HL-60 (cell line): ENCODE measurements around the gene JADE2.
"Not testable (repeated sequence)": the region's sequence is repeated elsewhere in the genome, so short reads cannot be mapped to it uniquely, and the experiment has no call there.

Source experiments
- DNase-seq, 2 experiments: peaks; one replicate each; pipeline ENCODE4 v3.0.0-alpha.2; 2010 to 2020; ENCODE audit warnings: low read depth in 1 of 2, low spot score in 1 of 2
- H3K27ac ChIP-seq: fragments of 250-450 bp; sonication (Bioruptor Pico); replicated peaks from 2 replicates; pipeline ENCODE4 v1.5.1; 2020; ENCODE audit warnings: mild to moderate bottlenecking, moderate library complexity
- H3K27me3 ChIP-seq: fragments of 250-450 bp; sonication (Bioruptor Pico); 2 replicates; pipeline ENCODE4 v1.5.1; 2021; ENCODE audit warnings: mild to moderate bottlenecking, moderate library complexity; ENCODE audit not compliant: insufficient read depth, poor library complexity, severe bottlenecking
- H3K4me3 ChIP-seq: replicated peaks from 2 replicates; pipeline ENCODE4 v1.5.1; 2011; ENCODE audit warnings: mild to moderate bottlenecking, control low read depth, low read length; ENCODE audit not compliant: insufficient read depth
- GABPA ChIP-seq: IDR thresholded peaks from 2 replicates; pipeline ENCODE4 v1.6.1; 2012; ENCODE audit warnings: low read depth
- POLR2AphosphoS5 ChIP-seq: IDR thresholded peaks from 2 replicates; pipeline ENCODE4 v1.6.1; 2012; ENCODE audit warnings: low read depth
- SPI1 ChIP-seq: IDR thresholded peaks from 2 replicates; pipeline ENCODE4 v1.6.1; 2012; ENCODE audit warnings: low read depth, mild to moderate bottlenecking, borderline replicate concordance
- TF ChIP-seq, protein P1 (sequence below): IDR thresholded peaks from one replicate; pipeline ENCODE4 v1.5.1; 2011; ENCODE audit warnings: low read length, control low read depth, inconsistent platforms; ENCODE audit not compliant: insufficient read depth
- TF ChIP-seq, protein P2 (sequence below): IDR thresholded peaks from 2 replicates; pipeline ENCODE4 v1.6.1; 2012; ENCODE audit warnings: low read depth; ENCODE audit not compliant: insufficient replicate concordance

JADE2 gene

DNA sequence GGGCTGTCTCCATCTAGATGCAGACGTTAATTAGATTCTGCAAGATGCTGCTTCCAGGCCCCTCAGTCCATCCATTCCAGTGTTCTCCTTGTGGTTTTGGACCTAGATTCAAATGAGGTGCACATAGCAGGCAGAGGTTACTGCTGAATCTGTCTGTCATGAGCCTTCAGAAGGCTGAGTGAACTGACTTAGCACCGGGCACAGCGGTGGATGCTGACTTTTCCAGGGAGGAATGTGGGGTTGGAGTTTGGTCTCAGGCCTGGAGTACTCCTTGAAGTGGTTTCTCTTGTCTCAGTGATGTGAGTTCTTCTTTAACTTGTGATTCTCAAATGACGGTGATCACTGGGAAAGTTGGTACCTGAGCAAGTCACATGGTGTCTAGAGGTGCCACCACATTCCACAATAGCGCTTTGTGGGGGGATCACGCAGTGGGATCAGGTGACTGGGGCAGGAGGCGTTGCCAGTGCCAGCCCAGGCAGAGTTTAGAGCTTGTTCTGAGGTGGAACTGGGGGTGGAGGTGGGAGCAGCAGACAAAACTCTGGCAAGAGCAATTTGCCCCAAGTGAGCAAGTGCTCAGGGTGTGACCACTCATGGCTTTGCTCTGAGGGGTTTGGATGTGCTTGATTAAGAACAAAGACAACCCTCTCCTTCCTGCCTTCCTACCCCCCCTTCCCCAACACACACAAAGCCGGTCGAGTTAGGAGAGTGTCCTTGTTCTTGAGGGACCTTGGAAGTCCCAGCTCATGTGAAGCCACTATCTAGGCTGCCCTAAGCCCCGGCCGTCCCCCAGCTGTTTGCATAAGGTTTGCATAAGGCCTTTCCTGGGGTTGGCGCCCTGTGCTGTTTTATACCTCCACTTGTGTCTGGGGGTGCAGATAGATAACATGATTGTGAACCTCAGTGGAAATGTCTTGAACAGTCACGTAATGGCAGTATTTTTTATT lies 25.1 kb downstream of the JADE2 start:
- Histone ChIP-seq H3K27me3 (no peaks in the 10 kb centered on the region), H3K4me3 (no peak overlapping the region), H3K27ac (no peak overlapping the region)
- TF ChIP-seq, protein P1, sequence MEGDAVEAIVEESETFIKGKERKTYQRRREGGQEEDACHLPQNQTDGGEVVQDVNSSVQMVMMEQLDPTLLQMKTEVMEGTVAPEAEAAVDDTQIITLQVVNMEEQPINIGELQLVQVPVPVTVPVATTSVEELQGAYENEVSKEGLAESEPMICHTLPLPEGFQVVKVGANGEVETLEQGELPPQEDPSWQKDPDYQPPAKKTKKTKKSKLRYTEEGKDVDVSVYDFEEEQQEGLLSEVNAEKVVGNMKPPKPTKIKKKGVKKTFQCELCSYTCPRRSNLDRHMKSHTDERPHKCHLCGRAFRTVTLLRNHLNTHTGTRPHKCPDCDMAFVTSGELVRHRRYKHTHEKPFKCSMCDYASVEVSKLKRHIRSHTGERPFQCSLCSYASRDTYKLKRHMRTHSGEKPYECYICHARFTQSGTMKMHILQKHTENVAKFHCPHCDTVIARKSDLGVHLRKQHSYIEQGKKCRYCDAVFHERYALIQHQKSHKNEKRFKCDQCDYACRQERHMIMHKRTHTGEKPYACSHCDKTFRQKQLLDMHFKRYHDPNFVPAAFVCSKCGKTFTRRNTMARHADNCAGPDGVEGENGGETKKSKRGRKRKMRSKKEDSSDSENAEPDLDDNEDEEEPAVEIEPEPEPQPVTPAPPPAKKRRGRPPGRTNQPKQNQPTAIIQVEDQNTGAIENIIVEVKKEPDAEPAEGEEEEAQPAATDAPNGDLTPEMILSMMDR = no peak
- TF ChIP-seq POLR2AphosphoS5 (no peak), GABPA (no peak), SPI1 (no peak)
- TF ChIP-seq, protein P2, sequence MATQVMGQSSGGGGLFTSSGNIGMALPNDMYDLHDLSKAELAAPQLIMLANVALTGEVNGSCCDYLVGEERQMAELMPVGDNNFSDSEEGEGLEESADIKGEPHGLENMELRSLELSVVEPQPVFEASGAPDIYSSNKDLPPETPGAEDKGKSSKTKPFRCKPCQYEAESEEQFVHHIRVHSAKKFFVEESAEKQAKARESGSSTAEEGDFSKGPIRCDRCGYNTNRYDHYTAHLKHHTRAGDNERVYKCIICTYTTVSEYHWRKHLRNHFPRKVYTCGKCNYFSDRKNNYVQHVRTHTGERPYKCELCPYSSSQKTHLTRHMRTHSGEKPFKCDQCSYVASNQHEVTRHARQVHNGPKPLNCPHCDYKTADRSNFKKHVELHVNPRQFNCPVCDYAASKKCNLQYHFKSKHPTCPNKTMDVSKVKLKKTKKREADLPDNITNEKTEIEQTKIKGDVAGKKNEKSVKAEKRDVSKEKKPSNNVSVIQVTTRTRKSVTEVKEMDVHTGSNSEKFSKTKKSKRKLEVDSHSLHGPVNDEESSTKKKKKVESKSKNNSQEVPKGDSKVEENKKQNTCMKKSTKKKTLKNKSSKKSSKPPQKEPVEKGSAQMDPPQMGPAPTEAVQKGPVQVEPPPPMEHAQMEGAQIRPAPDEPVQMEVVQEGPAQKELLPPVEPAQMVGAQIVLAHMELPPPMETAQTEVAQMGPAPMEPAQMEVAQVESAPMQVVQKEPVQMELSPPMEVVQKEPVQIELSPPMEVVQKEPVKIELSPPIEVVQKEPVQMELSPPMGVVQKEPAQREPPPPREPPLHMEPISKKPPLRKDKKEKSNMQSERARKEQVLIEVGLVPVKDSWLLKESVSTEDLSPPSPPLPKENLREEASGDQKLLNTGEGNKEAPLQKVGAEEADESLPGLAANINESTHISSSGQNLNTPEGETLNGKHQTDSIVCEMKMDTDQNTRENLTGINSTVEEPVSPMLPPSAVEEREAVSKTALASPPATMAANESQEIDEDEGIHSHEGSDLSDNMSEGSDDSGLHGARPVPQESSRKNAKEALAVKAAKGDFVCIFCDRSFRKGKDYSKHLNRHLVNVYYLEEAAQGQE = no peak
- DNase-seq = no peak

DNA sequence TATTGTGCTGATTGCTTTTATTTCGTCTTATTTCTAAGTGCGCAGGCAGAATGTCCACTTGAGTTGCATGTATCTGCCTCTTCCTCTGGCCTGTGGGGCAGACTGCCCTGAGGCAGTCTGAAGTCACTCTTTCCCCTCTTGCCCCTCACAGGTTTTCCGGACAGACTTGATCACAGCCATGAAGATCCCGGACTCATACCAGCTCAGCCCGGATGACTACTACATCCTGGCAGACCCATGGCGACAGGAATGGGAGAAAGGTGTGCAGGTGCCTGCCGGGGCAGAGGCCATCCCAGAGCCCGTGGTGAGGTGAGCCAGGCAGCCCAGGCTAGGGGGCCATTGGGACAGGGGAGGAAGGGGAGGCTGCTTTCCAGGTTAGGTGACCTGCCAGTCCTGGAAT lies 26.4 kb downstream of the JADE2 start:
- no peak overlapping the region for H3K27ac ChIP-seq
- no peaks in the 10 kb centered on the region for H3K27me3 ChIP-seq
- TF ChIP-seq GABPA = no peak
- no peak for TF ChIP-seq SPI1
- TF ChIP-seq, protein P2 = no peak
- TF ChIP-seq POLR2AphosphoS5 = no peak
- TF ChIP-seq, protein P1 = no peak
- DNase-seq = no peak
- no peak overlapping the region for H3K4me3 ChIP-seq

DNA sequence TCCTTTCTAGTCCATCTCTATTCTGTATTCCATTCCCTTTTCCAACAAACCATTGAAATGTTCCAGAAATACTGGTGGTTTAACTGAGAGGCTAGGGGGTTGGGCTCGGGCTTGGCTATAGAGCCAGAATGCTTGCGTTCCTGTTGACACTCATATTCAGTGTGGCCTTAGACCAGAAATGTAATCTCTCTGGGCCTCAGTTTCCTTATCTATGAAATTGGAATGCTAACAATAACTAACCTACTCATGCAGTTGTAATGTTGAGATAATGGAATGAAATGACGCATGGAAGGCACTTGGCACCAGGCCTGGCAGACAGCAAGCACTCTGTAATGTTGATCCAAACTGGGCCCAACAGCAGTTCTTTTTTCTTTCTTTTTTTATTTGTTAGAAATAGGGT lies 26.8 kb downstream of the JADE2 start:
- TF ChIP-seq, protein P1 = no peak
- TF ChIP-seq POLR2AphosphoS5 (no peak), SPI1 (no peak), GABPA (no peak)
- TF ChIP-seq, protein P2 = no peak
- no peak overlapping the region for H3K27ac ChIP-seq
- H3K4me3 ChIP-seq = no peak overlapping the region

DNA sequence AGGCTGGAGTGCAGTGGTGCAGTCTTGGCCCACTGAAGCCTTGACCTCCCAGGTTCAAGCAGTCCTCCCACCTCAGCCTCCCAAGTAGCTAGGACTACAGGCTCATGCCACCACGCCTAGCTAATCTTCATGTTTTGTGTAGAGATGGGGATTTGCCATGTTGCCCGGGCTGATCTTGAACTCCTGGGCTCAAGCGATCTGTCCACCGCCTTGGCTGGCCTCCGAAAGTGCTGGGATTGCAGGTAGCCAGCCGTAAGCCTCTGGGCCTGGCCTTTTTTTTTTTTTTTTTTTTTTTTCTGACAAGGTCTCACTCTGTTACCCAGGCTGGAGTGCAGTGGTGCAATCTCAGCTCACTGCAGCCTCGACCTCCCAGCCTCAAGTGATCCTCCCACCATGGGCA lies 27.2 kb downstream of the JADE2 start:
- not testable (repeated sequence) for H3K4me3 ChIP-seq, DNase-seq, H3K27me3 ChIP-seq, H3K27ac ChIP-seq

More for the DNA sequence above, 26.8 kb downstream of the JADE2 start:
- no peak for DNase-seq
- H3K27me3 ChIP-seq = no peaks in the 10 kb centered on the region
